NCI-H748 treated with DMSO at 0.1 percent for 48 hours (cell line): ENCODE data around the gene MCCD1.

ENCODE experiments used
- DNase-seq: peaks from one replicate; lab custom pipeline; 2025; lab: John Stamatoyannopoulos, UW

Gene MCCD1

DNA sequence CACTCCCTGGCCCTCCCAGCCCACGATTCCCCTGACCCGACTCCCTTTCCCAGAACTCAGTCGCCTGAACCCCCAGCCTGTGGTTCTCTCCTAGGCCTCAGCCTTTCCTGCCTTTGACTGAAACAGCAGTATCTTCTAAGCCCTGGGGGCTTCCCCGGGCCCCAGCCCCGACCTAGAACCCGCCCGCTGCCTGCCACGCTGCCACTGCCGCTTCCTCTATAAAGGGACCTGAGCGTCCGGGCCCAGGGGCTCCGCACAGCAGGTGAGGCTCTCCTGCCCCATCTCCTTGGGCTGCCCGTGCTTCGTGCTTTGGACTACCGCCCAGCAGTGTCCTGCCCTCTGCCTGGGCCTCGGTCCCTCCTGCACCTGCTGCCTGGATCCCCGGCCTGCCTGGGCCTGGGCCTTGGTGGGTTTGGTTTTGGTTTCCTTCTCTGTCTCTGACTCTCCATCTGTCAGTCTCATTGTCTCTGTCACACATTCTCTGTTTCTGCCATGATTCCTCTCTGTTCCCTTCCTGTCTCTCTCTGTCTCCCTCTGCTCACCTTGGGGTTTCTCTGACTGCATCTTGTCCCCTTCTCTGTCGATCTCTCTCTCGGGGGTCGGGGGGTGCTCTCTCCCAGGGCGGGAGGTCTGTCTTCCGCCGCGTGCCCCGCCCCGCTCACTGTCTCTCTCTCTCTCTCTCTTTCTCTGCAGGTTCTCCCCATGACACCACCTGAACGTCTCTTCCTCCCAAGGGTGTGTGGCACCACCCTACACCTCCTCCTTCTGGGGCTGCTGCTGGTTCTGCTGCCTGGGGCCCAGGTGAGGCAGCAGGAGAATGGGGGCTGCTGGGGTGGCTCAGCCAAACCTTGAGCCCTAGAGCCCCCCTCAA, 43.5 kb downstream of the MCCD1 start, which contains the start of gene LTA:
TSS of gene LTA (plus strand) at position 249 of the 871 bp plus-strand sequence. CDS start at position 703, 454 bp downstream.
- DNase-seq, result no peak

DNA sequence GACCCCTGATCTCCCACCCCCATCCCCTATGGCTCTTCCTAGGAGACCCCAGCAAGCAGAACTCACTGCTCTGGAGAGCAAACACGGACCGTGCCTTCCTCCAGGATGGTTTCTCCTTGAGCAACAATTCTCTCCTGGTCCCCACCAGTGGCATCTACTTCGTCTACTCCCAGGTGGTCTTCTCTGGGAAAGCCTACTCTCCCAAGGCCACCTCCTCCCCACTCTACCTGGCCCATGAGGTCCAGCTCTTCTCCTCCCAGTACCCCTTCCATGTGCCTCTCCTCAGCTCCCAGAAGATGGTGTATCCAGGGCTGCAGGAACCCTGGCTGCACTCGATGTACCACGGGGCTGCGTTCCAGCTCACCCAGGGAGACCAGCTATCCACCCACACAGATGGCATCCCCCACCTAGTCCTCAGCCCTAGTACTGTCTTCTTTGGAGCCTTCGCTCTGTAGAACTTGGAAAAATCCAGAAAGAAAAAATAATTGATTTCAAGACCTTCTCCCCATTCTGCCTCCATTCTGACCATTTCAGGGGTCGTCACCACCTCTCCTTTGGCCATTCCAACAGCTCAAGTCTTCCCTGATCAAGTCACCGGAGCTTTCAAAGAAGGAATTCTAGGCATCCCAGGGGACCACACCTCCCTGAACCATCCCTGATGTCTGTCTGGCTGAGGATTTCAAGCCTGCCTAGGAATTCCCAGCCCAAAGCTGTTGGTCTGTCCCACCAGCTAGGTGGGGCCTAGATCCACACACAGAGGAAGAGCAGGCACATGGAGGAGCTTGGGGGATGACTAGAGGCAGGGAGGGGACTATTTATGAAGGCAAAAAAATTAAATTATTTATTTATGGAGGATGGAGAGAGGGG, 44.7 kb downstream of the MCCD1 start:
- no peak for DNase-seq

DNA sequence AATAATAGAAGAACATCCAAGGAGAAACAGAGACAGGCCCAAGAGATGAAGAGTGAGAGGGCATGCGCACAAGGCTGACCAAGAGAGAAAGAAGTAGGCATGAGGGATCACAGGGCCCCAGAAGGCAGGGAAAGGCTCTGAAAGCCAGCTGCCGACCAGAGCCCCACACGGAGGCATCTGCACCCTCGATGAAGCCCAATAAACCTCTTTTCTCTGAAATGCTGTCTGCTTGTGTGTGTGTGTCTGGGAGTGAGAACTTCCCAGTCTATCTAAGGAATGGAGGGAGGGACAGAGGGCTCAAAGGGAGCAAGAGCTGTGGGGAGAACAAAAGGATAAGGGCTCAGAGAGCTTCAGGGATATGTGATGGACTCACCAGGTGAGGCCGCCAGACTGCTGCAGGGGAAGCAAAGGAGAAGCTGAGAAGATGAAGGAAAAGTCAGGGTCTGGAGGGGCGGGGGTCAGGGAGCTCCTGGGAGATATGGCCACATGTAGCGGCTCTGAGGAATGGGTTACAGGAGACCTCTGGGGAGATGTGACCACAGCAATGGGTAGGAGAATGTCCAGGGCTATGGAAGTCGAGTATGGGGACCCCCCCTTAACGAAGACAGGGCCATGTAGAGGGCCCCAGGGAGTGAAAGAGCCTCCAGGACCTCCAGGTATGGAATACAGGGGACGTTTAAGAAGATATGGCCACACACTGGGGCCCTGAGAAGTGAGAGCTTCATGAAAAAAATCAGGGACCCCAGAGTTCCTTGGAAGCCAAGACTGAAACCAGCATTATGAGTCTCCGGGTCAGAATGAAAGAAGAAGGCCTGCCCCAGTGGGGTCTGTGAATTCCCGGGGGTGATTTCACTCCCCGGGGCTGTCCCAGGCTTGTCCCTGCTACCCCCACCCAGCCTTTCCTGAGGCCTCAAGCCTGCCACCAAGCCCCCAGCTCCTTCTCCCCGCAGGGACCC, 45.6 kb downstream of the MCCD1 start:
- DNase-seq, result no peak

DNA sequence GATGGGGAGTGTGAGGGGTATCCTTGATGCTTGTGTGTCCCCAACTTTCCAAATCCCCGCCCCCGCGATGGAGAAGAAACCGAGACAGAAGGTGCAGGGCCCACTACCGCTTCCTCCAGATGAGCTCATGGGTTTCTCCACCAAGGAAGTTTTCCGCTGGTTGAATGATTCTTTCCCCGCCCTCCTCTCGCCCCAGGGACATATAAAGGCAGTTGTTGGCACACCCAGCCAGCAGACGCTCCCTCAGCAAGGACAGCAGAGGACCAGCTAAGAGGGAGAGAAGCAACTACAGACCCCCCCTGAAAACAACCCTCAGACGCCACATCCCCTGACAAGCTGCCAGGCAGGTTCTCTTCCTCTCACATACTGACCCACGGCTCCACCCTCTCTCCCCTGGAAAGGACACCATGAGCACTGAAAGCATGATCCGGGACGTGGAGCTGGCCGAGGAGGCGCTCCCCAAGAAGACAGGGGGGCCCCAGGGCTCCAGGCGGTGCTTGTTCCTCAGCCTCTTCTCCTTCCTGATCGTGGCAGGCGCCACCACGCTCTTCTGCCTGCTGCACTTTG, 46.7 kb downstream of the MCCD1 start, which contains the start of gene TNF:
TSS of gene TNF (plus strand) at position 231 of the 567 bp plus-strand sequence. CDS start at position 408, 177 bp downstream.
- DNase-seq, result no peak

DNA sequence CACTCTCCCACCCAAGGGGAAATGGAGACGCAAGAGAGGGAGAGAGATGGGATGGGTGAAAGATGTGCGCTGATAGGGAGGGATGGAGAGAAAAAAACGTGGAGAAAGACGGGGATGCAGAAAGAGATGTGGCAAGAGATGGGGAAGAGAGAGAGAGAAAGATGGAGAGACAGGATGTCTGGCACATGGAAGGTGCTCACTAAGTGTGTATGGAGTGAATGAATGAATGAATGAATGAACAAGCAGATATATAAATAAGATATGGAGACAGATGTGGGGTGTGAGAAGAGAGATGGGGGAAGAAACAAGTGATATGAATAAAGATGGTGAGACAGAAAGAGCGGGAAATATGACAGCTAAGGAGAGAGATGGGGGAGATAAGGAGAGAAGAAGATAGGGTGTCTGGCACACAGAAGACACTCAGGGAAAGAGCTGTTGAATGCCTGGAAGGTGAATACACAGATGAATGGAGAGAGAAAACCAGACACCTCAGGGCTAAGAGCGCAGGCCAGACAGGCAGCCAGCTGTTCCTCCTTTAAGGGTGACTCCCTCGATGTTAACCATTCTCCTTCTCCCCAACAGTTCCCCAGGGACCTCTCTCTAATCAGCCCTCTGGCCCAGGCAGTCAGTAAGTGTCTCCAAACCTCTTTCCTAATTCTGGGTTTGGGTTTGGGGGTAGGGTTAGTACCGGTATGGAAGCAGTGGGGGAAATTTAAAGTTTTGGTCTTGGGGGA, 47.4 kb downstream of the MCCD1 start:
- DNase-seq, result no peak

DNA sequence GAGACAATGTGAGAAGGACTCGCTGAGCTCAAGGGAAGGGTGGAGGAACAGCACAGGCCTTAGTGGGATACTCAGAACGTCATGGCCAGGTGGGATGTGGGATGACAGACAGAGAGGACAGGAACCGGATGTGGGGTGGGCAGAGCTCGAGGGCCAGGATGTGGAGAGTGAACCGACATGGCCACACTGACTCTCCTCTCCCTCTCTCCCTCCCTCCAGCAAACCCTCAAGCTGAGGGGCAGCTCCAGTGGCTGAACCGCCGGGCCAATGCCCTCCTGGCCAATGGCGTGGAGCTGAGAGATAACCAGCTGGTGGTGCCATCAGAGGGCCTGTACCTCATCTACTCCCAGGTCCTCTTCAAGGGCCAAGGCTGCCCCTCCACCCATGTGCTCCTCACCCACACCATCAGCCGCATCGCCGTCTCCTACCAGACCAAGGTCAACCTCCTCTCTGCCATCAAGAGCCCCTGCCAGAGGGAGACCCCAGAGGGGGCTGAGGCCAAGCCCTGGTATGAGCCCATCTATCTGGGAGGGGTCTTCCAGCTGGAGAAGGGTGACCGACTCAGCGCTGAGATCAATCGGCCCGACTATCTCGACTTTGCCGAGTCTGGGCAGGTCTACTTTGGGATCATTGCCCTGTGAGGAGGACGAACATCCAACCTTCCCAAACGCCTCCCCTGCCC, 48.3 kb downstream of the MCCD1 start:
- no peak for DNase-seq

DNA sequence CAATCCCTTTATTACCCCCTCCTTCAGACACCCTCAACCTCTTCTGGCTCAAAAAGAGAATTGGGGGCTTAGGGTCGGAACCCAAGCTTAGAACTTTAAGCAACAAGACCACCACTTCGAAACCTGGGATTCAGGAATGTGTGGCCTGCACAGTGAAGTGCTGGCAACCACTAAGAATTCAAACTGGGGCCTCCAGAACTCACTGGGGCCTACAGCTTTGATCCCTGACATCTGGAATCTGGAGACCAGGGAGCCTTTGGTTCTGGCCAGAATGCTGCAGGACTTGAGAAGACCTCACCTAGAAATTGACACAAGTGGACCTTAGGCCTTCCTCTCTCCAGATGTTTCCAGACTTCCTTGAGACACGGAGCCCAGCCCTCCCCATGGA, 48.8 kb downstream of the MCCD1 start:
- no peak for DNase-seq

DNA sequence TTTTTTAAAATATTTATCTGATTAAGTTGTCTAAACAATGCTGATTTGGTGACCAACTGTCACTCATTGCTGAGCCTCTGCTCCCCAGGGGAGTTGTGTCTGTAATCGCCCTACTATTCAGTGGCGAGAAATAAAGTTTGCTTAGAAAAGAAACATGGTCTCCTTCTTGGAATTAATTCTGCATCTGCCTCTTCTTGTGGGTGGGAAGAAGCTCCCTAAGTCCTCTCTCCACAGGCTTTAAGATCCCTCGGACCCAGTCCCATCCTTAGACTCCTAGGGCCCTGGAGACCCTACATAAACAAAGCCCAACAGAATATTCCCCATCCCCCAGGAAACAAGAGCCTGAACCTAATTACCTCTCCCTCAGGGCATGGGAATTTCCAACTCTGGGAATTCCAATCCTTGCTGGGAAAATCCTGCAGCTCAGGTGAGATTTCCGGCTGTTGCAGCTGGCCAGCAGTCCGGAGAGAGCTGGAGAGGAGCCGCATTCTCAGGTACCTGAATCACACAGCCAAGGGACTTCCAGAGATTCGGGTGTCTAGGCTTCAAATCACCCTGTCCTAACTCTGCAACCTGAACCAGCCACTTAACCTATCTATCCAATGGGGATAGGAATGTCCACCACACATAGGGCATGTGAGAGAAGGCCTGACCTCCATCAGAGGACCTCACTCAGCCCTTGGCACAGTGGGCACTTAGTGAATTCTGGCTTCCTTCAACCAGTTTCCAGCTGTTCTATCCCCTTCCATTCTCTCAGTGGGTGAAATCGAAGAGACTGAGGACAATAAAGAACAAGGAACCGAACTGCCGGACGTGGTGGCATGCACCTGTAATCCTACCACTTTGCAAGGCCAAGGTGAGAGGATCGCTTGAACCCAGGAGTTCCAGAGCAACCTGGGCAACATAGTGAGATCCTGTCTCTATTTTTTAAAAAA, 49.7 kb downstream of the MCCD1 start:
- DNase-seq, result no peak

DNA sequence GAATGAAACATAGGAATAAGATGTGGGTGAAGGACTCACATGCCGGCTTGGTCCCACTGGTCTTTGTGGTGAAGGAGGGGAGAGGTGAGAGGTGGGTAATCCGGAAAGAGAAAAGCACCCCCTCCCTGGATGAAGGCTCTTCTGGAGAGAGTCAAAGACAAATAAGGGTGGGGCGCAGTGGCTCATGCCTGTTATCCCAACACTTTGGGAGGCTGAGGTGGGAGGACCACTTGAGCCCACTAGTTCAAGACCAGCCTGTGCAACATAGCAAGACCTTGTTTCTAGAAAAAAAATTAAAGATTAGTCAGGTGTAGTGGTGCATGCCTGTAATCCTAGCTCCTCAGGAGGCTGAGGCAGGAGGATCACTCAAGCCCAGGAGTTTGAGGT, 50.4 kb downstream of the MCCD1 start:
- DNase-seq, result no peak
